ENCODE measurements around the gene MICAL2.

Gene MICAL2

DNA sequence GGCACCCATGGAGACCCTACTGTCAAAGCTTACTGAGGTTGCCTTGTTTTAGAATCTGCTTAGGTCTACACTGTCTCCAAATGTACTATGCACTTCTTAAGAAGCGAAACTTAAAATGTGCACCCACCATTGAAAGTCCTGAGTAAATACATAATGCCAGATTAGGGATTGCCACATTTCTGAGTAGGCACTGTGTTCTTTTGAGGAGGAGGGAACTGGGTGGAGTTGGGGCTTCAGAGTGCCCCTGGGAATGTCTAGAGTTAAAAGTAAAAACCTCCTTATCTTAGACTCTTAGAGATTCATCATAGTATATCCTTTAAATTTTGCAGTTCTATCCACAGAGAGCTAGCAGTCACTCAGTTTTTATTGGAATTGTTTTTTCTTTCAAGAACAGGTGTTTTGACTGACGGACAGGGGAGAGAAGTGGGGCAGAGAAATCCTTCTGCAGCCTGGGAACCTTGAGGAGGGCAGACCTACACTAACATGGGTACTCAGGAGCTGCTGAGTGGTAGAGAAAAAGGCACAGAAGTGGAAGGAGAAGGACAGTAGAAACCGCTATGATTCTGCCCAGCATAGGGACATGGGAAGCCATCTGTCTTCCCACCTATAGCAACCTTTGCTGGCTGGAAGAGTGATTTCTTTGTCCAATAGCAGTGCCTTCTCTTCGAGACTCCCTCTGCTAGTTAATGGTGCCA lies 33.4 kb upstream of the MICAL2 start:
- no peak for DNase-seq

- DNase-seq = no peak
Observed at GRCh38 chr11:12077535-12078280, 32.7 kb upstream of the MICAL2 start.

GRCh38 chr11:12079726-12080556 lies 30.4 kb upstream of the MICAL2 start:
- no peak for DNase-seq

- DNase-seq = no peak
Observed at GRCh38 chr11:12083380-12083779, 27.0 kb upstream of the MICAL2 start.

GRCh38 chr11:12084256-12084655 lies 26.1 kb upstream of the MICAL2 start:
- no peak for DNase-seq

GRCh38 chr11:12085371-12086251 lies 24.8 kb upstream of the MICAL2 start:
- DNase-seq = no peak

DNA sequence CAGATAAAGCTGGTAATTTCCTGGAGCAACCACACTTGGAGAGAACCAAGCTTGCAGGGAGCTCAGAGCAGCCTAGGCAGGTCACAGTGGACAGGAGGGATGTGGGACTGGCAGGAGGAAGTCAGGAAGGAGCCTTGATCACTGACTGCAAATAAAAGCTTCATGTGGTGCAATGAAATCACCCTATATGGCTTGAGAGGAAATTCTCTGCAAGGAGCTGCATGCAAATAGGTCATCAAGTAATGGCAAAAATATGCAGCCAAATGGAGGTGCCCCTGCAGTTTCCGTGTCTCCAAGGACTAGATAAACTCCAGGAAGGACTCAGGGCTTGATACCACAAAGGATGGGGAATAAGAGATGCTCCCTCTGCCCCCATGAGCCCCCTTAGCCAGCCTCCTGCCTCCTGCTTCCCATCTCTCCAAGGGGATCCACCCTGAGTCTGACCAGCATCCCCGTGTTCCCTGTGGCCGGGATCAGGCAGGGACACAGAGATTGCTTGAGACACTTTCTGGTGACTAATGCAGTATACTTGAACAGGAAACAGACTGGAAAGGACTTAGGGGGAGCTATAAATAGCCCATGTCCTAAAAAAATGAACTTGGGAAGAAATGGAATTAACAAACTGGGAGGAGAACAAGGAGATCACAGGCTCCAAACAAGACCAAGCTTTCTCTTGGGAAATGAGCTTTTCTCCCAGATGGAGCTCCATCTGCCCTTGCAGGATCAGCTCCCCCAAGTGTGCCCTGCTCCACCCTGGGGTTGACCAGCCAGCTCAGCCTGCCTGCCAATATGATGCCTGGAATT lies 23.9 kb upstream of the MICAL2 start:
- DNase-seq = no peak

- DNase-seq = no peak
Observed at GRCh38 chr11:12087075-12088004, 23.1 kb upstream of the MICAL2 start.

- DNase-seq = no peak
Observed at GRCh38 chr11:12088047-12088481, 22.3 kb upstream of the MICAL2 start.

- no peak for DNase-seq
Observed at GRCh38 chr11:12088531-12088930, 21.9 kb upstream of the MICAL2 start.

GRCh38 chr11:12089041-12089440 lies 21.3 kb upstream of the MICAL2 start:
- DNase-seq = no peak

DNA sequence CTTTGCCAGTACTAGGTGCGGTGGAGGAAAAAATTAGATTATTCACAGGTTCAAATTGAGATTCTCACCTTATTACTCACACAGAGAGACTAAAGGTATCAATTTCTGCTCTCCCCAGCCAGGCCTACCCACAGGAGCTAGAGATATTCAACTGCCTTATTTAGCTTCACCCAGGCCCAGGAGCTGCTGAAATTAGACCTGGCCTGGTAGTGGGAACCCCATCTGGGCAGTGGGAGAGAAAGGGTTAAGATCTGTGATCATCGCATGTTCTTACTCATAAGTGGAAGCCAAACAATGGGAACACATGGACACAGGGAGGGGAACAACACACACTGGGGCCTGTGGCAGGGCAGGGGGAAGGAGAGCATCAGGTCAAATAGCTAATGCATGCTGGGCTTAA lies 20.9 kb upstream of the MICAL2 start:
- no peak for DNase-seq

DNA sequence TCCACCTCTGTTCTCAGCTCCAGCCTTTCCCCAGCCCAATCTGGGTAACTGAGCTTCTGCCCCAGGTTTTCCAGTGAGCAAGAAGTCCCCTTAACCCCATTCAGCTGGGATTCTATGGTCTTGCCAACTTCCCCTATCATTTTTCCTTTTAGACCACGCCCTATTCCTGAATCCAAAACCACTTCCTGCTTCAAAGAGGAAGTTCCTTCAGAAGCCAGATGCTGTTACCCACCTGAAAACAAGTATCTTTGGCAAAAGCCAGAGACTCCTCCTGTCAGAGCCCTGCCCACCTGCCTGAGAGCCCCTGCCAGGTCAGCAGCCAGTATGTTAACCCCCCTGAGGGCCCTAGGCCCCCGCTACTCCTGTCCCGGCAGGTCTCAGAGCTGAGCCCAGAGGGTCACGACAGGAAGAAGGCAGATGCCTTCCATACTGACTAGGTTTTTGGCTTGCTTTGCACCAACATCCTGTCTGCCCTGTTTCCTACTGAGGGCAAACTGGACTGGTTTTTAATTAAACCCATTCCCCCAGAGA lies 20.3 kb upstream of the MICAL2 start:
- no peak for DNase-seq

GRCh38 chr11:12090761-12091258 lies 19.6 kb upstream of the MICAL2 start:
- DNase-seq = no peak

GRCh38 chr11:12091956-12092558 lies 18.3 kb upstream of the MICAL2 start:
- no peak for DNase-seq

- DNase-seq = peak; percentile 63 to 64
Observed at GRCh38 chr11:12092714-12093113, 17.7 kb upstream of the MICAL2 start.

DNA sequence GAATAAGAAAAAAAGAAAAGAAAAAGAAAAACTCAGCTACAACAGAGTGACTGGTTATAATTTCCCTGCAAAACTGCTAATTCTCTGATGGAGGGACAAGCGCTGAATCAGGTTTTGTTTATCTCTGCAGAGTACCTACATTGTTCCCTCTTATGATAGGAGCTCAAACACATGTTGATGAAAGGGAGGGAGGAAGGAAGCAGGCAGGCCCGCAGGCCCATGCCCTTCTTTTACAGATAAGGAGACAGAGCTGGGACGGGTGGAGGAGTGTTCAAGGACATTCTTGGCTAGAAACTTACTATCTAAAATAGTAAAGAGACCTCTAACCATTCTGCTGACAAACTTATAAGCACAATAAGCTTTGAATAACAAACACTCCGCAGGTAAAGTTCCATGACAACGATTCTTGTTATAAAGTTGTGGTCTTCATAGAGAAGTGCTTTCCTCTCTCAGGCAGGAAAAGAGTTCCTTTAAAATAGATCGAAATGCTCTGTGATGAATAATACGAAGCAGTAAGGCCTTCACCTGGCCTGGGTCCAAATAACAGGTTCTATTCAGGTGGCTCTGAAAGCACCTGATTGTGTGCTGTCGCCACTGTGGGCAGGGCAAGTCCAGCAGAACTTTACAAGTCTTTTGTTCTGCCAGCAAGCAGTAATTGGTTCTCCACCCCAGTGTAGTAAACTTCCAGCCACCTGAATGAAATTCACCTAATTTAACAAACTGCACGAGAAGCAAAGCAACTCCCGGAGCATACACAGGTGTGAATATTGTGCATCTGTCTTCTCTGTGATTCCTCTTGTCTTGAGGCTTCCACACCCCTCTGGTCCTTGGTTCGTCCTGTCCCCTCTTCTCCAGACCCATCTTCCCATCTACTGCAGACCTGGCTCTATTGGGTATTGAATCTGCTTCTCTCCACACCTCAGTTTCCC lies 15.3 kb upstream of the MICAL2 start:
- no peak for DNase-seq

DNA sequence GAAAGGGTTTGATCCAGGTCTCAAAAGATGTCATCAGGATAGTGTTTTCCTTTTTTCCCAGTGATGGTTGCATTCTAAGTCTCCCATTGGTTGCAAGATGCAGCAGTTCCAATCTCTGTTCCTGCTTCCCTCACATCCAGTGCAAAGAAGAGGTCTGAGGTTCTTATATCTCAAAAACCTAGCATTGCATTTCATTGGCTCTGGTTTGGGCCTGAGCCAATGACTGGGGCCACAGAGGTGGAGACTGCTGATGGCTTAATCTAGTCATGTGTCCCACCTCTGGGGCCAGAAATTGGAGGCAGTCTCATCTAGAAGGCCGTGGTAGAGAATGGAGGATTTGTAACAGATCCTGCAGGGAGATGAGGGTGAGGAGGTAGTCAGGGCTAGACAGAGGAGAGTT lies 13.2 kb upstream of the MICAL2 start:
- no peak for DNase-seq

All from NCI-H187 (cell line).